CD14-positive monocyte (primary cell): ENCODE data around the gene ICAM5. TPM values are rescaled to one million over a fixed set of nuclear protein-coding genes. Genes with fewer than 3 reads are reported as not detected.
A peak's percentile ranks its signal among the peaks of the same experiment; 100 is the strongest.

Experiments
- DNase-seq, 3 donors: peaks; one replicate each; pipeline ENCODE4 v3.0.0-alpha.2; 2011 to 2022
- H2AFZ ChIP-seq: 2 replicates; pipeline ENCODE4 v1.6.0; 2012; ENCODE audit warnings: mild to moderate bottlenecking, low read depth, low read length, inconsistent platforms; ENCODE audit not compliant: insufficient read depth, poor library complexity, severe bottlenecking
- H3K27ac ChIP-seq, 2 donors: 1 replicate in 1 of 2; 2 replicates in 1 of 2; pipeline ENCODE4 v1.5.1; 2012 to 2013; ENCODE audit warnings: low read length in 2 of 2, control low read depth in 1 of 2, inconsistent platforms in 1 of 2, low read depth in 1 of 2, mild to moderate bottlenecking in 1 of 2
- H3K27me3 ChIP-seq, 2 donors: one replicate each; pipeline versions ENCODE4 v1.6.0 to v1.6.1; 2011 to 2013; ENCODE audit warnings: low read length in 2 of 2; ENCODE audit not compliant: control insufficient read depth in 2 of 2, insufficient read depth in 2 of 2
- H3K36me3 ChIP-seq, 2 donors: replicated peaks in 1 of 2; 1 replicate in 1 of 2; 2 replicates in 1 of 2; pipeline versions ENCODE4 v1.5.1 to v1.6.1; 2012 to 2013; ENCODE audit warnings: low read length in 2 of 2, control low read depth in 1 of 2, inconsistent platforms in 1 of 2, mild to moderate bottlenecking in 1 of 2; ENCODE audit not compliant: insufficient read depth in 2 of 2, control insufficient read depth in 1 of 2
- H3K4me1 ChIP-seq, 2 donors: 1 replicate in 1 of 2; 2 replicates in 1 of 2; pipeline versions ENCODE4 v1.5.1 to v1.6.1; 2012 to 2013; ENCODE audit warnings: low read length in 2 of 2, control low read depth in 1 of 2, inconsistent platforms in 1 of 2, mild to moderate bottlenecking in 1 of 2, moderate library complexity in 1 of 2; ENCODE audit not compliant: insufficient read depth in 2 of 2, control insufficient read depth in 1 of 2
- H3K4me2 ChIP-seq: replicated peaks from 2 replicates; pipeline ENCODE3; 2012; ENCODE audit warnings: low read length, moderate library complexity, mild to moderate bottlenecking; ENCODE audit not compliant: poor library complexity, severe bottlenecking; ENCODE audit errors: extremely low read depth
- H3K4me3 ChIP-seq, 3 experiments: fragments of 200-600 bp in 1 of 3; sonication (generic) in 1 of 3; replicated peaks in 1 of 3; 1 replicate in 2 of 3; 2 replicates in 1 of 3; pipeline ENCODE4 v1.5.1; 2011 to 2013; ENCODE audit warnings: low read length in 3 of 3, mild to moderate bottlenecking in 3 of 3, control low read depth in 2 of 3, low read depth in 2 of 3, inconsistent platforms in 1 of 3, moderate library complexity in 1 of 3
- H3K79me2 ChIP-seq: 2 replicates; pipeline ENCODE4 v1.6.0; 2012; ENCODE audit warnings: mild to moderate bottlenecking, control low read depth, inconsistent platforms, low read length, moderate library complexity; ENCODE audit not compliant: insufficient read depth
- H3K9ac ChIP-seq: 2 replicates; pipeline ENCODE4 v1.6.0; 2017; ENCODE audit warnings: low read length, mild to moderate bottlenecking; ENCODE audit not compliant: insufficient read depth, poor library complexity, severe bottlenecking
- H3K9me3 ChIP-seq, 2 donors: replicated peaks in 1 of 2; 1 replicate in 1 of 2; 2 replicates in 1 of 2; pipeline versions ENCODE4 v1.5.1 to v1.6.1; 2012 to 2013; ENCODE audit warnings: low read length in 2 of 2, control low read depth in 1 of 2; ENCODE audit not compliant: control insufficient read depth in 1 of 2, insufficient read depth in 1 of 2
- H4K20me1 ChIP-seq: 2 replicates; pipeline ENCODE4 v1.6.0; 2012; ENCODE audit warnings: mild to moderate bottlenecking, low read length, control low read depth, moderate library complexity; ENCODE audit not compliant: insufficient read depth
- H3K27ac Mint-ChIP-seq, 7 donors: one replicate each; pipeline ENCODE4 v1.8.0; 2020; ENCODE audit warnings: mild to moderate bottlenecking in 7 of 7, mixed read lengths in 7 of 7, moderate library complexity in 6 of 7, inconsistent platforms in 2 of 7
- H3K27me3 Mint-ChIP-seq, 3 donors: one replicate each; pipeline ENCODE4 v1.8.0; 2021 to 2022; ENCODE audit warnings: low read depth in 3 of 3, mild to moderate bottlenecking in 3 of 3, mixed read lengths in 3 of 3, moderate library complexity in 3 of 3, inconsistent platforms in 1 of 3
- H3K36me3 Mint-ChIP-seq, 2 donors: one replicate each; pipeline ENCODE4 v1.8.0; 2020; ENCODE audit warnings: mixed read lengths in 2 of 2, inconsistent platforms in 1 of 2, mild to moderate bottlenecking in 1 of 2
- H3K4me1 Mint-ChIP-seq: one replicate; pipeline ENCODE4 v1.8.0; 2020; ENCODE audit warnings: mild to moderate bottlenecking, mixed read lengths
- H3K4me3 Mint-ChIP-seq, 2 donors: one replicate each; pipeline ENCODE4 v1.8.0; 2020; ENCODE audit warnings: mild to moderate bottlenecking in 2 of 2, mixed read lengths in 2 of 2, moderate library complexity in 1 of 2
- H3K9me3 Mint-ChIP-seq, 7 donors: one replicate each; pipeline ENCODE4 v1.8.0; 2020 to 2022; ENCODE audit warnings: mixed read lengths in 7 of 7, mild to moderate bottlenecking in 6 of 7, moderate library complexity in 6 of 7, inconsistent platforms in 2 of 7
- WGBS: methylation state at CpG from one replicate; pipeline ENCODE4 v1.1.5; 2013; ENCODE audit warnings: missing lambda C conversion rate; ENCODE audit not compliant: insufficient coverage; 5-methylcytosine and 5-hydroxymethylcytosine counted together
- intact Hi-C, 2 donors: fragments of 100-400 bp; cut with micrococcal nuclease; formaldehyde crosslinking; loops; one replicate each; pipeline versions ENCODE4 v1.15.0 to v1.15.1; 2023
- polyA plus RNA-seq, 3 donors: library from polyadenylated mRNA; depleted of rRNA in 1 of 3; unstranded in 2 of 3; stranded (reverse) in 1 of 3; fragments of 300-500 nt in 2 of 3; fragments of >200 nt in 1 of 3; fragmentation: Illumina TruSeq in 2 of 3; gene quantifications; 1 replicate in 2 of 3; 2 replicates in 1 of 3; pipeline ENCODE4 v1.2.3, GENCODE V29; 2012 to 2021
- TF ChIP-seq, protein P1 (sequence below): fragments of 200-600 bp; IDR thresholded peaks from one replicate; pipeline ENCODE4 v1.8.0; 2022; ENCODE audit warnings: antibody characterized with exemption, mild to moderate bottlenecking

Gene ICAM5
- polyA plus RNA-seq, 3 donors = 0.21 to 2.1 TPM; not detected in 1

DNA sequence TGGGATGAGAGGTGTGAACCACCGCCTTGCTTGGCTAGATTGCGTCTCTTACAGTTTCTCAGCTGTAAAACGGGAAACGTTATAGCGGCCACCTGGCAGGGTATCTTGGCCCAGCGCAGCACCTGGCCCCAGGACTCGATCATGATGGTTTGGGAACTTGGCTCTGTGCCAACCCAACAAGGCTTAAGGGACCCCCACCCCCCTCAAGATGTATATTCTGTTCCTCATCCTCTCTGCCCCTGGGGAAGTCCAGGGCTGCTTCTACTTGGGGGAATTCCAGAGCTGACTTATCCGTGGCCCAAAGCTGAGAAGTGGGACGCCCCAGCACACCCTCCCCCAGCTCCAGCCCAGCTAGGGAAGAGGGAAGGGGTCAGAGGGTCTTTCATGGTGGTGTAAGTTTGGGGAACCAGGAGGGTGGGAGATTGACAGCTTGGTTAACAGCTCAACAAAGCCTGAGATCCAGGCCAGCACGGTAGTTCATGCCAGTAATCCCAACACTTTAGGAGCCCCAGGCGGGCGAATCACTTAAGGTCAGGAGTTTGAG is 18.1 kb upstream of the ICAM5 start:
- Histone ChIP-seq H2AFZ (no peak overlapping the region), H3K9me3 (no peaks in the 10 kb centered on the region), H3K27me3 (no peaks in the 10 kb centered on the region), H3K4me3 (peak overlapping the region; percentile 75 to 96 (median 76)), H3K9ac (peak overlapping the region; percentile 92), H3K36me3 (peaks cover 19 to 29% of the 10 kb centered on the region in 2 donors), H4K20me1 (peaks cover 56% of the 10 kb centered on the region), H3K27ac (peak overlapping the region; percentile 95 to 96), H3K79me2 (peaks cover 30% of the 10 kb centered on the region), H3K4me2 (peak overlapping the region; percentile 89), H3K4me1 (peaks cover 42 to 60% of the 10 kb centered on the region in 2 donors)
- peaks cover 41% of the 10 kb centered on the region for H3K4me1 Mint-ChIP-seq
- peaks cover 2 to 4% (median 3%) of the 10 kb centered on the region in 3 donors for H3K27me3 Mint-ChIP-seq
- H3K27ac Mint-ChIP-seq = peak overlapping the region; percentile 97 to 99 (median 98)
- DNase-seq = peak; percentile 74 to 96 (median 84)
- 3% methylated on average over 6 of the region's 12 CpGs for WGBS
- peaks cover 0 to 2% (median 0%) of the 10 kb centered on the region in 7 donors for H3K9me3 Mint-ChIP-seq
- H3K36me3 Mint-ChIP-seq = peaks cover 23 to 49% of the 10 kb centered on the region in 2 donors
- TF ChIP-seq, protein P1, sequence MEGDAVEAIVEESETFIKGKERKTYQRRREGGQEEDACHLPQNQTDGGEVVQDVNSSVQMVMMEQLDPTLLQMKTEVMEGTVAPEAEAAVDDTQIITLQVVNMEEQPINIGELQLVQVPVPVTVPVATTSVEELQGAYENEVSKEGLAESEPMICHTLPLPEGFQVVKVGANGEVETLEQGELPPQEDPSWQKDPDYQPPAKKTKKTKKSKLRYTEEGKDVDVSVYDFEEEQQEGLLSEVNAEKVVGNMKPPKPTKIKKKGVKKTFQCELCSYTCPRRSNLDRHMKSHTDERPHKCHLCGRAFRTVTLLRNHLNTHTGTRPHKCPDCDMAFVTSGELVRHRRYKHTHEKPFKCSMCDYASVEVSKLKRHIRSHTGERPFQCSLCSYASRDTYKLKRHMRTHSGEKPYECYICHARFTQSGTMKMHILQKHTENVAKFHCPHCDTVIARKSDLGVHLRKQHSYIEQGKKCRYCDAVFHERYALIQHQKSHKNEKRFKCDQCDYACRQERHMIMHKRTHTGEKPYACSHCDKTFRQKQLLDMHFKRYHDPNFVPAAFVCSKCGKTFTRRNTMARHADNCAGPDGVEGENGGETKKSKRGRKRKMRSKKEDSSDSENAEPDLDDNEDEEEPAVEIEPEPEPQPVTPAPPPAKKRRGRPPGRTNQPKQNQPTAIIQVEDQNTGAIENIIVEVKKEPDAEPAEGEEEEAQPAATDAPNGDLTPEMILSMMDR = no peak
- intact Hi-C loops = loop anchor here (2.0 to 5.0 kb wide), 3 partner anchors 61 to 109 kb away; partner anchors contain the start of genes RAVER1 (in 2 of the 2) and TYK2 (in 1 of the 2)
- peak overlapping the region; percentile 88 to 93 for H3K4me3 Mint-ChIP-seq

GRCh38 chr19:10274589-10274988 is 15.2 kb upstream of the ICAM5 start:
- H4K20me1 ChIP-seq = peaks cover 86% of the 10 kb centered on the region
- no peak overlapping the region for H2AFZ ChIP-seq
- intact Hi-C loops = loop anchor here (5.0 kb wide), 1 partner anchor 58 kb away; the partner anchor contains the start of gene RAVER1 (in 2 of the 2)
- H3K27me3 Mint-ChIP-seq = no peaks in the 10 kb centered on the region
- peak overlapping the region in 1 of 7 donors; percentile 58 for H3K27ac Mint-ChIP-seq
- no peak overlapping the region for H3K9ac ChIP-seq
- H3K79me2 ChIP-seq = peaks cover 36% of the 10 kb centered on the region
- peaks cover 0 to 2% (median 0%) of the 10 kb centered on the region in 7 donors for H3K9me3 Mint-ChIP-seq
- TF ChIP-seq, protein P1 = no peak
- no peak for DNase-seq
- H3K4me3 ChIP-seq = no peak overlapping the region
- WGBS = 98% methylated on average over 10 of the region's 10 CpGs
- H3K4me1 ChIP-seq = peaks cover 31 to 52% of the 10 kb centered on the region in 2 donors
- peaks cover 41 to 57% of the 10 kb centered on the region in 2 donors for H3K36me3 ChIP-seq
- peaks cover 39% of the 10 kb centered on the region for H3K4me1 Mint-ChIP-seq
- no peaks in the 10 kb centered on the region for H3K27me3 ChIP-seq
- H3K9me3 ChIP-seq = no peaks in the 10 kb centered on the region
- peak overlapping the region in 1 of 2 donors; percentile 15 for H3K4me3 Mint-ChIP-seq
- peaks cover 51 to 79% of the 10 kb centered on the region in 2 donors for H3K36me3 Mint-ChIP-seq
- H3K27ac ChIP-seq = no peak overlapping the region
- no peak overlapping the region for H3K4me2 ChIP-seq
